ENCODE results near the gene HACD2. TPM values are rescaled to one million over a fixed set of nuclear protein-coding genes. Genes with fewer than 3 reads are reported as not detected.

The HACD2 gene
- total and polyA plus RNA-seq, 7 donors: 3.7 to 7.9 (median 5.7) TPM

GRCh38 chr3:123523023-123523412, 61.8 kb downstream of the HACD2 start:
- no peak overlapping the region for H3K27ac ChIP-seq
- no peaks in the 10 kb centered on the region for H3K4me1 ChIP-seq
- 69 to 81% (median 73%) methylated on average over 11 of the region's 11 CpGs for WGBS, 3 donors

GRCh38 chr3:123522320-123523022, 62.4 kb downstream of the HACD2 start:
- TF ChIP-seq CTCF (IDR thresholded peaks at IDR 0.05): no peak
- Histone ChIP-seq H3K9me3 (no peaks in the 10 kb centered on the region), H3K4me3 (no peak overlapping the region), H3K27me3 (ENCODE audit: insufficient read depth in 3 of 3, low read length in 2 of 3) (no peaks in the 10 kb centered on the region), H3K27ac (no peak overlapping the region), H3K36me3 (ENCODE audit: insufficient read depth in 1 of 2, low read depth in 1 of 2) (peaks cover 0 to 18% of the 10 kb centered on the region in 2 donors), H3K4me1 (no peaks in the 10 kb centered on the region)
- ATAC-seq: no peak
- 75 to 87% (median 80%) methylated on average over 4 of the region's 4 CpGs for WGBS, 3 donors
- DNase-seq: no peak
- intact Hi-C loops (cut with DNase I): no loop called here

More at GRCh38 chr3:123523023-123523412, 61.8 kb downstream of the HACD2 start:
- no peaks in the 10 kb centered on the region for H3K27me3 ChIP-seq (ENCODE audit: insufficient read depth in 3 of 3, low read length in 2 of 3)
- peaks cover 0 to 24% of the 10 kb centered on the region in 2 donors for H3K36me3 ChIP-seq (ENCODE audit: insufficient read depth in 1 of 2, low read depth in 1 of 2)
- ATAC-seq (no peak), DNase-seq (peak; percentile 33 to 58)
- intact Hi-C loops (cut with DNase I): no loop called here
- H3K4me3 ChIP-seq: no peak overlapping the region
- no peaks in the 10 kb centered on the region for H3K9me3 ChIP-seq
- no peak for TF ChIP-seq CTCF (IDR thresholded peaks at IDR 0.05)

- intact Hi-C loops (cut with DNase I): no loop called here
- WGBS, 3 donors: 69 to 76% (median 72%) methylated on average over 3 of the region's 3 CpGs
- Histone ChIP-seq H3K4me3 (no peak overlapping the region), H3K36me3 (ENCODE audit: insufficient read depth in 1 of 2, low read depth in 1 of 2) (peaks cover 0 to 7% of the 10 kb centered on the region in 2 donors), H3K27me3 (ENCODE audit: insufficient read depth in 3 of 3, low read length in 2 of 3) (no peaks in the 10 kb centered on the region), H3K27ac (no peak overlapping the region), H3K9me3 (no peaks in the 10 kb centered on the region), H3K4me1 (no peaks in the 10 kb centered on the region)
- ATAC-seq: no peak
- no peak for DNase-seq
- no peak for TF ChIP-seq CTCF (IDR thresholded peaks at IDR 0.05)
Measured at GRCh38 chr3:123521179-123521969, 63.5 kb downstream of the HACD2 start.

- DNase-seq (no peak), ATAC-seq (no peak)
- WGBS, 3 donors: 68 to 82% (median 80%) methylated on average over 2 of the region's 2 CpGs
- no peak for TF ChIP-seq CTCF (IDR thresholded peaks at IDR 0.05)
- no peak overlapping the region for H3K4me3 ChIP-seq
- no peak overlapping the region for H3K27ac ChIP-seq
- intact Hi-C loops (cut with DNase I): no loop called here
- H3K4me1 ChIP-seq: no peaks in the 10 kb centered on the region
- no peaks in the 10 kb centered on the region for H3K27me3 ChIP-seq (ENCODE audit: insufficient read depth in 3 of 3, low read length in 2 of 3)
- H3K36me3 ChIP-seq (ENCODE audit: insufficient read depth in 1 of 2, low read depth in 1 of 2): peaks cover 0 to under 1% of the 10 kb centered on the region in 2 donors
- H3K9me3 ChIP-seq: no peaks in the 10 kb centered on the region
Measured at GRCh38 chr3:123520656-123521055, 64.2 kb downstream of the HACD2 start.

All from psoas muscle (tissue), 8 donors.